Measurements from ENCODE around the gene IL1R2. TPM values are rescaled to one million over a fixed set of nuclear protein-coding genes. Genes with fewer than 3 reads are reported as not detected.

Gene IL1R2
- total and polyA plus RNA-seq, 2 experiments from 2014 or later, result not detected

GRCh38 chr2:101951296-101951695 is 40.5 kb upstream of the IL1R2 start (continued):
- no peak for TF ChIP-seq POLR2AphosphoS5 (IDR thresholded peaks at IDR 0.05; ENCODE audit: low read depth)
- no peak for TF ChIP-seq EZH2 (IDR thresholded peaks at IDR 0.05; ENCODE audit: low read depth, unreplicated experiment)
- TF ChIP-seq EZH2phosphoT487 (IDR thresholded peaks at IDR 0.05; ENCODE audit: unreplicated experiment), result no peak
- TF ChIP-seq JUNB (IDR thresholded peaks at IDR 0.05; ENCODE audit: unreplicated experiment), result no peak

GRCh38 chr2:101952551-101952950 is 39.2 kb upstream of the IL1R2 start:
- TF ChIP-seq ZNF462 (CRISPR knock-in tag; IDR thresholded peaks at IDR 0.05) (no peak), ETS1 (IDR thresholded peaks at IDR 0.05) (no peak), NANOG (IDR thresholded peaks at IDR 0.05; ENCODE audit: borderline replicate concordance) (no peak), ZNF114 (CRISPR knock-in tag; IDR thresholded peaks at IDR 0.05) (no peak), STAT1 (IDR thresholded peaks at IDR 0.05; ENCODE audit: unreplicated experiment) (no peak), CTCF (conservative IDR thresholded peaks at IDR 0.05; ENCODE audit: low read depth in 2 of 2) (no peak), REST (IDR thresholded peaks at IDR 0.05; ENCODE audit: unreplicated experiment) (no peak), POLR2AphosphoS5 (IDR thresholded peaks at IDR 0.05; ENCODE audit: low read depth) (no peak), CREB1 (CRISPR knock-in tag; IDR thresholded peaks at IDR 0.05; ENCODE audit: low read depth) (no peak), JUNB (IDR thresholded peaks at IDR 0.05; ENCODE audit: unreplicated experiment) (no peak), ZNF331 (CRISPR knock-in tag; IDR thresholded peaks at IDR 0.05; ENCODE audit: low read depth) (no peak), EZH2 (IDR thresholded peaks at IDR 0.05; ENCODE audit: low read depth, unreplicated experiment) (no peak), EZH2phosphoT487 (IDR thresholded peaks at IDR 0.05; ENCODE audit: unreplicated experiment) (no peak)
- H3K36me3 Mint-ChIP-seq (ENCODE audit: low read depth), result peaks cover 11% of the 10 kb centered on the region
- peaks cover 22% of the 10 kb centered on the region for H3K9me3 Mint-ChIP-seq
- H3K4me1 ChIP-seq (ENCODE audit: insufficient read depth), result no peaks in the 10 kb centered on the region
- H2AFZ ChIP-seq, result no peak overlapping the region
- no peaks in the 10 kb centered on the region; the same call in 1 of the 2 replicates for H3K9me2 ChIP-seq (ENCODE audit: insufficient read depth)
- no peaks in the 10 kb centered on the region for H3K79me2 ChIP-seq (replicated peaks; ENCODE audit: insufficient read depth)
- no peaks in the 10 kb centered on the region for H3K27me3 Mint-ChIP-seq (ENCODE audit: insufficient read depth, low read depth, poor library complexity)
- H3K27me3 ChIP-seq (ENCODE audit: insufficient read depth), result no peaks in the 10 kb centered on the region
- H3K4me3 Mint-ChIP-seq, result no peak overlapping the region
- H3K27ac ChIP-seq (ENCODE audit: low read depth), result no peak overlapping the region
- no peaks in the 10 kb centered on the region for H4K20me1 ChIP-seq (replicated peaks; ENCODE audit: insufficient read depth)
- DNase-seq (ENCODE audit: low spot score) (no peak), ATAC-seq (no peak)
- H3K4me3 ChIP-seq, result no peak overlapping the region
- H3K4me1 Mint-ChIP-seq, result no peaks in the 10 kb centered on the region
- no peaks in the 10 kb centered on the region; the same call in 1 of the 2 replicates for H3K36me3 ChIP-seq (ENCODE audit: insufficient read depth)
- H3K27ac Mint-ChIP-seq, result no peak overlapping the region
- no peak overlapping the region for H3K4me2 ChIP-seq
- no peaks in the 10 kb centered on the region for H3F3A ChIP-seq (replicated peaks; ENCODE audit: low read depth)

Measured in GM23338 (cell line).